SU-DHL-6 (cell line): ENCODE data around the gene TIMM17A.

ENCODE experiments used
- CTCF ChIP-seq: fragments of 200-600 bp; sonication (generic); IDR thresholded peaks from one replicate; pipeline ENCODE4 v1.5.1; 2017; ENCODE audit warnings: antibody characterized with exemption, mild to moderate bottlenecking, low read length, moderate library complexity; ENCODE audit not compliant: insufficient read depth, poor library complexity, severe bottlenecking
- EZH2phosphoT487 ChIP-seq: fragments of 200-600 bp; sonication (generic), shearing (Covaris generic); conservative IDR thresholded peaks from 2 replicates; pipeline ENCODE4 v1.6.1; 2018; ENCODE audit warnings: mild to moderate bottlenecking, antibody characterized with exemption, low read length, moderate library complexity, mixed read lengths

GRCh38 chr1:201945863-201946223 lies 9.5 kb upstream of the TIMM17A start:
- TF ChIP-seq CTCF, result no peak
- no peak for TF ChIP-seq EZH2phosphoT487
